Esophagus mucosa (tissue), 1 donor: ENCODE measurements around the gene ALG12. TPM values are rescaled to one million over a fixed set of nuclear protein-coding genes. Genes with fewer than 3 reads are reported as not detected.
"Not testable (repeated sequence)": the region's sequence is repeated elsewhere in the genome, so short reads cannot be mapped to it uniquely, and the experiment has no call there.

Experiments
- ATAC-seq: fragments of 200-7000 bp; cut with Tn5 transposase; one replicate; pipeline ENCODE4 v1.9.1; 2020
- total RNA-seq: library from RNA; stranded (reverse); gene quantifications from one replicate; pipeline ENCODE4 v1.2.4, GENCODE V29; 2023
- donor health status: DM: yes; HTN: yes; CAD: no.

The ALG12 gene
- total RNA-seq, 1 donor from 2014 or later, result 10.1 TPM

GRCh38 chr22:49945042-49945794, 27.0 kb upstream of the ALG12 start:
- ATAC-seq, result not testable (repeated sequence)

- ATAC-seq, result no peak
These were observed 26.2 kb upstream of the ALG12 start for GRCh38 chr22:49944399-49944891.

GRCh38 chr22:49943771-49944398, 25.6 kb upstream of the ALG12 start:
- no peak for ATAC-seq

GRCh38 chr22:49943405-49943765, 25.1 kb upstream of the ALG12 start:
- ATAC-seq, result no peak

- no peak for ATAC-seq
These were observed 24.5 kb upstream of the ALG12 start for GRCh38 chr22:49942565-49943404.

DNA sequence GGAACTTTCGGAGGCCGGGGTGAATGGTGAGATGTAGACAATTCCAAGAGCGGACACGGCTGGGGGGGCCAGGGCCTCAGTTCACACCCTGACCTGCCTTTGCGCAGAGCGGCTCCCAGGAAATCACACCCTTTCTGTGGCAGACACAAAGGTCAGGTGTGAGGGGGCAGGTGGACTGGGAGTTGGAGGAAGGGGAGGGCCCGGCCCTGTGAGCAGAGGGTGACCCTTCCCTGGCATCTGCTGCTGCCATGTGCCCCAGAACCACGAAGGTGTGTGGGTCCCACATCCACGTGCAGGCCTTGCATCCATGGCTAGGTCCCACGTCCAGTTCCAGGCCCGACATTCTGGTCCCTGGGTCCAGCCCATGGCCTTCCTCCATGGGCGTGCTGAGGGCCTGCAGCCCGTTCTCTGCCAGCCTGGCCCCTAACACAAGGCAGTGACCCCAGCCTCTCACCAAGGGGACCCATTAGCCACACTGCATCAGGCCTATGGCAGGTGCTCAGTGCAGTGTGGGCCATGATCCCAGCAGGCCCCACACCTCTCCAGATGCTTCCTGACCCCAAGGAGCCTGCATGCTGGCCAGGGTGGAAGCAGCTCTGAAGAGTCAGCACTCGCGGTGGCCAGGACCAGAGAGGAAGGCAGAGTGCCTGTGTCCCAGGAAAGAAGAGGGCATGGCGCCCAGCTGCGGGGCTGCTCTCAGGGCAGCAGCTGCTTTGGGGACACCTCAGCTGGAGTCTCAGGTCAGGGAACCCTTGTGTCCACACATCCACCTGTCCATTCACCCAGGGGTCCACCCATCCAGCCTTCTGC, 23.5 kb upstream of the ALG12 start:
- no peak for ATAC-seq

DNA sequence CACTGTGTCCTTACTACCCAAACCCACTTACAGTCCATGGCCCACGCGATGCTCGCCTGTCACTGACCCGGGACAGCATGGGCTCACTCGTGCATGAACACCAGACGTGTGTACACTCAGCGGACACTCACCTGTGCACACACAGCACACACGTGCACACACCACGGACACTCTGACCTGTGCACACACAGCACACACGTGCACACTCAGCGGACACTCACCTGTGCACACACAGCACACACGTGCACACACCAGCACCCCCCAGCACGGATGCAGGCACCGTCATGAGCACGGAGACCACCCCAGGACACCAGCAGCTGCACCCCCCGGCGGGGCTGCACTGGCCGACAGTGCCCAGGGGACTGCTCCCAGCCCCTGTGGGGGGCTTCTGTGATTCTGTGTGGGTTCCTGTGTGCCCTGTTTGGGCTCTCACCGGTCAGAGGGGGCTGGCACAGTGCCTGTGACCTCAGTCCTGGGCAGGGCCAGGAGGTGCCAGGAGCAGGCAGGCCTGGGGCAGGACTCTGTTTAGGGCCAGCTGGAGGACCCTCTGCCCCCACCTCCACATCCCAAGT, 20.4 kb upstream of the ALG12 start:
- ATAC-seq, result no peak

GRCh38 chr22:49937758-49938564, 19.7 kb upstream of the ALG12 start:
- no peak for ATAC-seq

GRCh38 chr22:49936973-49937757, 18.9 kb upstream of the ALG12 start:
- no peak for ATAC-seq

DNA sequence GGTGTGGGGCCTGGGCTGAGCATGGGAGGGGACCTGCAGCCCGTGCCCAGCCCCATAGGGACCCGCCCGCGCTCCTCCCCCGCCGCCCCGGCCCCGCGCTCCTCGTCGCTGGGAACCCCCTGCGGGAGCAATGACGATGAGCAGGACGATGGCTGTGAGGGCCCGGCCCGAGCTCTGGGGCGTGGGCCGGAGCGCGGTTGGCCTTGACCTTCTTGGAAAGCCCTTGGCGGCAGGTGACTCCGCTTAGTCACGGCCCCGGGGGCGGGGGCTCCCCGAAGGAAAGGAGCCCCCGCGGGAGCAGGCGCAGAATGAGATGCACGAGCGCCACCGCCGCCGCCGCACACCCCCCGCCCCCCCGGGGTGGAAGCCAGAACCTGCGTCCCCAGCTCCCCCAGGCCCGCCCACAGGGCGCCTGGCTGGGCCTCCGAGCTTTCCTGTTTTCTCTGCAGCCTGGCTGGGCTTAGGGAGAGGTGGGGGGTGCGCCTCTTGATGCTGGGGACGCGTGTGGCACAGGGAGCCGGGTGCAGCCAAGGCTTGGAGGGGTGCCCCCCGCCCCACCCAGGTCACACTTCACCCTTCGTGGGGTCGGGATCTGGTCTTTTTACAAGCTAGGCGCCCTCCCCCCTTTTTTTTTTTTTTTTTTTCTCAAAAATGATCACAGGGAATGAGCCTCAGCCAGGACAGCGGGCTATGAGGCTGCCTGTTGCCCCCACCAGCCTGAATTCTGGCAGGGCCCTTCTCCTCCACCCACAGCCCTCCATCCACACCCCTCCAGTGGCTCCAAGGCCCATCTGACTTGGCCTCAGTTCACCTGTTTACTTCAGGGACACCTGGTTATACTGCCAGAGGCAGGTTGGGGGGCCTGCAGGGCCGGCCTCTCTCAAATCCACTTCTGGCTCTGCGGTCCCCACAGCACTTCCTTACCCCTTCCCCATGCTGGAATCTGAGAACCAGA, 18.1 kb upstream of the ALG12 start:
- peak; percentile 77 for ATAC-seq

- ATAC-seq, result no peak
These were observed 17.3 kb upstream of the ALG12 start for GRCh38 chr22:49935561-49935960.

GRCh38 chr22:49934891-49935557, 16.8 kb upstream of the ALG12 start:
- peak; percentile 47 for ATAC-seq

DNA sequence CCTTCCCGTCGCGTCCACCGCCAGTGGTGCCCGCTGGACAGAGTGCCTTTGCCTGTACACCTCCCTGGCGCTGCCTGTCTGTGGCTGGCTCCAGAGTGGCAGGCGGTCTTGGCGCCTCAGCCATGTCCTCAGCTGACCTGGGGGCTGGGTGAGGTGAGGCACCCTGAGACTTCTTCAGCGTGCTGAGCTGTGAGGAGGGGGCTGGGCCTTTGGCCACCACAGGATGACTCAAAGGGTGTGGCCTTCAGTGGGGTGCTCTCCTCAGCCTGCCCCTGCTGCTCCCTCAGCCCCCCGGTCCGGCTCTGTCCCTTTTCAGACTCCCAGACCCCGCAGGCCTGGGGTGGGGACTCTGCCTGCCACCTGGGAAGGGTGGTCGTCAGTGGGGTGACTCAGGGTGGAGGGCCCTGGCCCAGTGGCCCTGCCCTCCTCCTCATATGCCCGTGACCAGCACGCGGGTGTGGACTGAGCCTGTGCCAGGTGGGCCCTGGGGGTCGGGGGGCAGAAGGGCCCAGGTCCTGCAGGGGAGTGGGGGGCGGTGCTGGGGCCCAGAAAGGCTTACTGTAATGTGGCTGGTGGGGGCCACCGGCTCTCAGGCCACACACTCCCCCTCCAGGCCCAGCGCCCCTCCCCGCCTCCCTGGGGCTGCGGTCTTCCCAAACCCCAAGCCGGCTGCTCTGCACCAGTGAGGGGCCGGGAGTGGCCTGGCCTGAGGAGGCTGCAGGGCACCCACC, 16.1 kb upstream of the ALG12 start:
- ATAC-seq, result peak; percentile 25

DNA sequence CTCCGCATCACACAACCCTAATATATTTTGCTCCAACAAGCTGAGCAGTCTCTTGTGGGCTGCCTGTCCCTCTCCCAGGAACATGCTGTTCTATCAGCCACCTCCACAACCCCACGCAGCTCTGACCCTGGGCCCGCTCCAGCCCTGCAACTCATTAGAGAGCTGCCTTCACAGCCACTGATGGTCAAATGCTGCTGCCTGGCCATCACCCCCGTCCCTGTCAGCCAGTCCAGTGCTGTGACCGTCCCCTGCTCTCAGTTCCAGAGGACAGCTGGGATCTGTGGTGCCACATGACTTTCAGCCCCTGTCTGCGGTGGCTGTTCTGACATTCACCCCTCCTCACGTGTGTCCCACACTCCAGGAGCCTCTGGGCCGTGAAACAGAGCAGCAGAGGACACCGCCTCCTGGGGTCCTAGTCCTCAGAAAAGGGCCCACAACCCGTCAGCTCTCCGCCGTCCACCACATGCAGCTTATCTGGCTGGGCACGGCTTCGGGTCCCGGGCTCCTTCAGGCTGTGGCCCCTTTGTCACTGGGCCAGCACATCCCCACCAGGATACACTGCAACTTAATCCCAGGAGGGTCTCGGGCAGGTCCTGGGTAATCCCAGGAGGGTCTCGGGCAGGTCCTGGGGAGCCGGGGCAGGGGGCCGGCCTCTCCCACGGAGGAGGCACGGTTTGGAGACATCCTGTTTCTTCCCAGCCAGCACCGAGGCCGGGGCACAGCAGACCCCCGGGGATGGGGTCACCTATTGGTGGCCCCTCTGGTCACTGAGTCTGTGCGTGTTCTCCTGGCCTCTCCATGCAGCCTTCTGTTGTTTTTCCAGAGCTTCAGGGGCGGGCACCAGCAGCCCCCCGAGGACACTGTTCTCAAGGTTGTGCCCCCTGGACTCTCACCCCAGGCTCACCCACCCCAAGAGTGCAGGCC, 15.3 kb upstream of the ALG12 start:
- no peak for ATAC-seq

GRCh38 chr22:49930596-49931412, 12.6 kb upstream of the ALG12 start:
- ATAC-seq, result peak; percentile 40
